ENCODE measurements around the gene TOP3B. TPM values are rescaled to one million over a fixed set of nuclear protein-coding genes. Genes with fewer than 3 reads are reported as not detected.

The TOP3B gene
- total RNA-seq, 1 experiment from 2014 or later, result 29.1 TPM

DNA sequence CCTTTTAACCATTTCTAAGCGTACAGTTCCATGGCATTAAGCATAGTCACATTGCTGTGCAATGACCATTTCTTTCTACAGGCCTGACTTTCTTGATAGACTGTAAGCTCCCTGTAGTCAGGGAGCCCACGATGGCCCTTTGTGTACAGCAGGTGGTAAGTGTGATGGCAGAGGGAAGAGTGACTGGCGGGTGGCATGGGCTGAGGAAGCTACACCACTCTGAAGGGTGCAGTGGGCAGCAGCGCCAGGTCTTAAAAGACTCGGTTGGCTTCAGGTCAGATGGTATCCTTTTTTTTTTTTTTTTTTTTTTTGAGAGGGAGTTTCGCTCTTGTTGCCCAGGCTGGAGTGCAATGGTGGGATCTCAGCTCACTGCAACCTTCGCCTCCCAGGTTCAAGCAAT lies 31.5 kb downstream of the TOP3B start:
- intact Hi-C loops (cut with micrococcal nuclease; ENCODE audit: unreplicated experiment), result no loop called here
- ChIA-PET CTCF (no interaction called here), POLR2A (no interaction called here)

GRCh38 chr22:21949948-21950347 lies 32.6 kb downstream of the TOP3B start:
- intact Hi-C loops (cut with micrococcal nuclease; ENCODE audit: unreplicated experiment) (no loop called here), in situ Hi-C loops (cut with HindIII; ENCODE audit: low pct_unique_long_range_greater_than_20kb, low sequenced_read_pairs) (loop anchor here (25.0 kb wide), 1 partner anchor 138 kb away; no protein-coding TSS in a partner anchor)
- Histone ChIP-seq H3K36me3 (ENCODE audit: control insufficient read depth, insufficient read depth, low read length) (no peaks in the 10 kb centered on the region; the same call in 1 of the 2 replicates), H3K9me3 (ENCODE audit: control insufficient read depth, insufficient read depth, low read depth, low read length) (no peaks in the 10 kb centered on the region), H3K4me3 (ENCODE audit: low read depth in 2 of 2, low read length in 2 of 2) (no peak overlapping the region), H3K27me3 (ENCODE audit: control insufficient read depth, insufficient read depth, low read length) (no peaks in the 10 kb centered on the region), H3K27ac (ENCODE audit: low read length) (no peak overlapping the region), H3K4me1 (ENCODE audit: control insufficient read depth, insufficient read depth, low read length) (peaks cover 4% of the 10 kb centered on the region; the same call in 1 of the 2 replicates)
- no TSS peak for BruUV-seq (replicated peaks)
- ChIA-PET CTCF (interaction anchor here (0.6 kb wide), 1 partner anchor 12 kb away, joined by 4 read pairs; no protein-coding TSS in a partner anchor), POLR2A (no interaction called here)
- TF ChIP-seq POLR2AphosphoS5 (IDR thresholded peaks at IDR 0.05; ENCODE audit: low read depth, low read length) (no peak), REST (IDR thresholded peaks at IDR 0.05; ENCODE audit: insufficient read depth in 1 of 2, low read depth in 2 of 2, low read length in 1 of 2) (no peak), SIN3A (IDR thresholded peaks at IDR 0.05; ENCODE audit: borderline replicate concordance, insufficient read depth, low read depth, low read length) (no peak), TCF7L2 (IDR thresholded peaks at IDR 0.05; ENCODE audit: low read depth, low read length) (no peak)
- TF ChIP-seq, protein P1, sequence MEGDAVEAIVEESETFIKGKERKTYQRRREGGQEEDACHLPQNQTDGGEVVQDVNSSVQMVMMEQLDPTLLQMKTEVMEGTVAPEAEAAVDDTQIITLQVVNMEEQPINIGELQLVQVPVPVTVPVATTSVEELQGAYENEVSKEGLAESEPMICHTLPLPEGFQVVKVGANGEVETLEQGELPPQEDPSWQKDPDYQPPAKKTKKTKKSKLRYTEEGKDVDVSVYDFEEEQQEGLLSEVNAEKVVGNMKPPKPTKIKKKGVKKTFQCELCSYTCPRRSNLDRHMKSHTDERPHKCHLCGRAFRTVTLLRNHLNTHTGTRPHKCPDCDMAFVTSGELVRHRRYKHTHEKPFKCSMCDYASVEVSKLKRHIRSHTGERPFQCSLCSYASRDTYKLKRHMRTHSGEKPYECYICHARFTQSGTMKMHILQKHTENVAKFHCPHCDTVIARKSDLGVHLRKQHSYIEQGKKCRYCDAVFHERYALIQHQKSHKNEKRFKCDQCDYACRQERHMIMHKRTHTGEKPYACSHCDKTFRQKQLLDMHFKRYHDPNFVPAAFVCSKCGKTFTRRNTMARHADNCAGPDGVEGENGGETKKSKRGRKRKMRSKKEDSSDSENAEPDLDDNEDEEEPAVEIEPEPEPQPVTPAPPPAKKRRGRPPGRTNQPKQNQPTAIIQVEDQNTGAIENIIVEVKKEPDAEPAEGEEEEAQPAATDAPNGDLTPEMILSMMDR (IDR thresholded peaks at IDR 0.05), result no peak
- ATAC-seq (no peak), DNase-seq (ENCODE audit: low read depth, low spot score) (no peak)

More for the DNA sequence above, 31.5 kb downstream of the TOP3B start:
- Histone ChIP-seq H3K27ac (ENCODE audit: low read length) (no peak overlapping the region), H3K4me1 (ENCODE audit: control insufficient read depth, insufficient read depth, low read length) (peaks cover 4% of the 10 kb centered on the region; the same call in 1 of the 2 replicates), H3K9me3 (ENCODE audit: control insufficient read depth, insufficient read depth, low read depth, low read length) (no peaks in the 10 kb centered on the region), H3K4me3 (ENCODE audit: low read depth in 2 of 2, low read length in 2 of 2) (no peak overlapping the region), H3K36me3 (ENCODE audit: control insufficient read depth, insufficient read depth, low read length) (no peaks in the 10 kb centered on the region; the same call in 1 of the 2 replicates), H3K27me3 (ENCODE audit: control insufficient read depth, insufficient read depth, low read length) (no peaks in the 10 kb centered on the region)
- in situ Hi-C loops (cut with HindIII; ENCODE audit: low pct_unique_long_range_greater_than_20kb, low sequenced_read_pairs), result no loop called here
- ATAC-seq (no peak), DNase-seq (ENCODE audit: low read depth, low spot score) (no peak)
- BruUV-seq (replicated peaks), result no TSS peak
- TF ChIP-seq REST (IDR thresholded peaks at IDR 0.05; ENCODE audit: insufficient read depth in 1 of 2, low read depth in 2 of 2, low read length in 1 of 2), result no peak
- TF ChIP-seq, protein P1 (IDR thresholded peaks at IDR 0.05), result no peak
- TF ChIP-seq SIN3A (IDR thresholded peaks at IDR 0.05; ENCODE audit: borderline replicate concordance, insufficient read depth, low read depth, low read length), result no peak
- no peak for TF ChIP-seq POLR2AphosphoS5 (IDR thresholded peaks at IDR 0.05; ENCODE audit: low read depth, low read length)
- TF ChIP-seq TCF7L2 (IDR thresholded peaks at IDR 0.05; ENCODE audit: low read depth, low read length), result no peak
